Thoracic aorta endothelial cell (primary cell): ENCODE data around the gene PHLPP1. TPM values are rescaled to one million over a fixed set of nuclear protein-coding genes. Genes with fewer than 3 reads are reported as not detected.

Experiments
- small RNA-seq: library from RNA; depleted of rRNA; stranded (forward); fragments of <200 nt; gene quantifications from one replicate; pipeline ENCODE3, GENCODE V24; 2012
- total RNA-seq: library from RNA; depleted of rRNA; stranded (reverse); fragments of >200 nt; gene quantifications from 2 replicates; pipeline ENCODE4 v1.2.3, GENCODE V29; 2012

PHLPP1 gene
- total RNA-seq: 7.2 and 9.0 TPM in 2 replicates

GRCh38 chr18:62715436-62715758 lies at the start of gene PHLPP1:
Gene PHLPP1 (plus strand): TSS chr18:62715541. CDS start chr18:62715684, 143 bp downstream.

Small RNA genes within 50 kb of the gene (small RNA-seq; reads per million reads assigned to genes)
- not detected for gene RNU6-142P

Other genes with a start within 250 kb of the PHLPP1 start
- 28.5 and 35.5 TPM in 2 replicates for gene ZCCHC2, start 192.5 kb upstream of the PHLPP1 start, total RNA-seq